ENCODE data around the gene ATP1A3.

DNA sequence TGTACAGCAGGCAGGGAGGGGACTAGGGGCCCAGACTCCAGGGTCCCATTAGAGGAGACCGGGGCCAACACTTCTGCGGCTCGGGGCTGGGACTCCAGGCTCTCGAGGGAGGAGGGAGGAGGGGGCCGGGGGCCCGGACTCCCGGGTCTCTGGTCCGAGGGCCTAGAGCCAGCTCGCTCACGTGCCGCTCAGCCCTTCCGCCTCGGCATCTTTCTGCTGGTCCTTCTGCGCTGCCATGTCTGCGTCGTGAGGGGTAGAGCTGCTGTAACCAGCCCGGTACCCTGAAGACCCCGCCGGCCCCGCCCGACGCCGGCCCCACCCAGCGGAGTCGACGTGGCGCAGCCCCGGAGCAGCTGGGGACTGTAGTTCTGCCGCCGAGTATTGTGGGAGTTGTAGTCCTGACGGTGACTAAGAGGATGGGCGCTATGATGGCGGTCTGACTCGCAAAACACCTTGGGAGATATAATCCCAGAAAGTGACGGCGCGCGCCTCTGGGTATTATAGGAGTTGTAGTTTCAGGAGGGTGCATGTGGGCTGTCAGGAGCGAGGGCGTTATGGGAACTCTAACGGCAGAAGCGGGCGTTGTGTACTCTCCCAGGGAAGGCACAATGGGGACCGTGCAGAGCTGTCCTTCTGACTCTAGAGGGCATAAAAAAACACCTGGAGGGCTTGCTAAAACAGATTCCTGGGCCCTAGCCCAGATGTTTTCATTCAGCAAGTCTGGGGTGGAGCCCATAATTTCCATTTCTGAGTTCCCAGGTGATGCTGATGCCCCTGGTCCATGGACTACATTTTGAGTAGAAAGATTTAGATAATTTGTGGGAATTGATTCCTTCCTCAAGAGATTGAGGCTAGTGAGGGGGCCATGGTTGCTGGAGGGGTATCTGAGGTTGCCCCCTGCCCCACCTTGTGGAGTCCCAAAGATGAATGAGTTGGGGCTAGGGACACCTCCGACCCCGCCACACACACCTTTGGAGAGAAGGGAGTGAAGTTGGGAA, 34.7 kb downstream of the ATP1A3 start, which contains the start of gene RABAC1:
- TF ChIP-seq, protein P1, sequence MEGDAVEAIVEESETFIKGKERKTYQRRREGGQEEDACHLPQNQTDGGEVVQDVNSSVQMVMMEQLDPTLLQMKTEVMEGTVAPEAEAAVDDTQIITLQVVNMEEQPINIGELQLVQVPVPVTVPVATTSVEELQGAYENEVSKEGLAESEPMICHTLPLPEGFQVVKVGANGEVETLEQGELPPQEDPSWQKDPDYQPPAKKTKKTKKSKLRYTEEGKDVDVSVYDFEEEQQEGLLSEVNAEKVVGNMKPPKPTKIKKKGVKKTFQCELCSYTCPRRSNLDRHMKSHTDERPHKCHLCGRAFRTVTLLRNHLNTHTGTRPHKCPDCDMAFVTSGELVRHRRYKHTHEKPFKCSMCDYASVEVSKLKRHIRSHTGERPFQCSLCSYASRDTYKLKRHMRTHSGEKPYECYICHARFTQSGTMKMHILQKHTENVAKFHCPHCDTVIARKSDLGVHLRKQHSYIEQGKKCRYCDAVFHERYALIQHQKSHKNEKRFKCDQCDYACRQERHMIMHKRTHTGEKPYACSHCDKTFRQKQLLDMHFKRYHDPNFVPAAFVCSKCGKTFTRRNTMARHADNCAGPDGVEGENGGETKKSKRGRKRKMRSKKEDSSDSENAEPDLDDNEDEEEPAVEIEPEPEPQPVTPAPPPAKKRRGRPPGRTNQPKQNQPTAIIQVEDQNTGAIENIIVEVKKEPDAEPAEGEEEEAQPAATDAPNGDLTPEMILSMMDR (IDR thresholded peaks at IDR 0.05) = peak in 3 of 6 experiments; percentile 7 to 31 (median 11)
- TF ChIP-seq POLR2A (IDR thresholded peaks at IDR 0.05) = peak in 1 of 4 donors; percentile 35
